Smooth muscle cell (in vitro differentiated cells): Measurements from ENCODE around the gene SARS1. TPM values are rescaled to one million over a fixed set of nuclear protein-coding genes. Genes with fewer than 3 reads are reported as not detected.

Source experiments
- DNase-seq: peaks from one replicate; lab custom pipeline; 2025; ENCODE audit not compliant: unreplicated experiment; lab: John Stamatoyannopoulos, UW
- H2AFZ ChIP-seq: fragments of 200-600 bp; sonication (generic); 2 replicates; pipeline ENCODE4 v1.6.0; 2016; ENCODE audit warnings: antibody characterized with exemption, low read depth, mild to moderate bottlenecking
- H3F3A ChIP-seq: fragments of 200-600 bp; sonication (generic); 2 replicates; pipeline ENCODE4 v1.6.0; 2017; ENCODE audit warnings: antibody characterized with exemption, low read depth
- H3K27ac ChIP-seq: fragments of 200-600 bp; sonication (generic); 2 replicates; pipeline ENCODE4 v1.5.1; 2016; ENCODE audit warnings: low read depth, mild to moderate bottlenecking
- H3K27me3 ChIP-seq: fragments of 200-600 bp; sonication (generic); 2 replicates; pipeline ENCODE4 v1.6.1; 2016; ENCODE audit warnings: low read depth, mild to moderate bottlenecking
- H3K36me3 ChIP-seq: fragments of 200-600 bp; sonication (generic); 2 replicates; pipeline ENCODE4 v1.5.1; 2016; ENCODE audit warnings: low read depth
- H3K4me1 ChIP-seq: fragments of 200-600 bp; sonication (generic); 2 replicates; pipeline ENCODE4 v1.5.1; 2016; ENCODE audit warnings: low read depth
- H3K4me2 ChIP-seq: fragments of 200-600 bp; sonication (generic); 2 replicates; pipeline ENCODE4 v1.6.0; 2016; ENCODE audit warnings: mild to moderate bottlenecking
- H3K4me3 ChIP-seq: fragments of 200-600 bp; sonication (generic); 2 replicates; pipeline ENCODE4 v1.5.1; 2016; ENCODE audit warnings: mild to moderate bottlenecking
- H3K79me2 ChIP-seq: fragments of 200-600 bp; sonication (generic); 2 replicates; pipeline ENCODE4 v1.6.0; 2016; ENCODE audit warnings: low read depth, mild to moderate bottlenecking
- H3K9ac ChIP-seq: fragments of 200-600 bp; sonication (generic); 2 replicates; pipeline ENCODE4 v1.6.0; 2016; ENCODE audit warnings: low read depth
- H3K9me3 ChIP-seq: fragments of 200-600 bp; sonication (generic); replicated peaks from 2 replicates; pipeline ENCODE4 v1.5.1; 2016; ENCODE audit warnings: low read depth
- H4K20me1 ChIP-seq: fragments of 200-600 bp; sonication (generic); 2 replicates; pipeline ENCODE4 v1.6.0; 2016; ENCODE audit warnings: low read depth
- WGBS: methylation state at CpG from one replicate; pipeline ENCODE4 v1.1.7; 2016; ENCODE audit warnings: low lambda C conversion rate; 5-methylcytosine and 5-hydroxymethylcytosine counted together
- polyA plus RNA-seq: library from polyadenylated mRNA; unstranded; fragments of >200 nt; fragmentation: Nextera tagmentation; extraction: Ambion mirVana; gene quantifications from 2 replicates; pipeline ENCODE4 v1.2.1, GENCODE V29; 2016
- total RNA-seq: library from RNA; depleted of rRNA; stranded (reverse); fragments of >200 nt; gene quantifications from 2 replicates; pipeline ENCODE4 v1.2.3, GENCODE V29; 2014
- TF ChIP-seq, protein P1 (sequence below): fragments of 200-600 bp; sonication (generic); IDR thresholded peaks from 2 replicates; pipeline ENCODE4 v1.5.1; 2017; ENCODE audit warnings: borderline replicate concordance, mild to moderate bottlenecking, antibody characterized with exemption; ENCODE audit not compliant: insufficient read depth, poor library complexity, severe bottlenecking

Gene SARS1, protein sequence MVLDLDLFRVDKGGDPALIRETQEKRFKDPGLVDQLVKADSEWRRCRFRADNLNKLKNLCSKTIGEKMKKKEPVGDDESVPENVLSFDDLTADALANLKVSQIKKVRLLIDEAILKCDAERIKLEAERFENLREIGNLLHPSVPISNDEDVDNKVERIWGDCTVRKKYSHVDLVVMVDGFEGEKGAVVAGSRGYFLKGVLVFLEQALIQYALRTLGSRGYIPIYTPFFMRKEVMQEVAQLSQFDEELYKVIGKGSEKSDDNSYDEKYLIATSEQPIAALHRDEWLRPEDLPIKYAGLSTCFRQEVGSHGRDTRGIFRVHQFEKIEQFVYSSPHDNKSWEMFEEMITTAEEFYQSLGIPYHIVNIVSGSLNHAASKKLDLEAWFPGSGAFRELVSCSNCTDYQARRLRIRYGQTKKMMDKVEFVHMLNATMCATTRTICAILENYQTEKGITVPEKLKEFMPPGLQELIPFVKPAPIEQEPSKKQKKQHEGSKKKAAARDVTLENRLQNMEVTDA
- total RNA-seq (157 and 164 TPM in 2 replicates), polyA plus RNA-seq (165 and 176 TPM in 2 replicates)

DNA sequence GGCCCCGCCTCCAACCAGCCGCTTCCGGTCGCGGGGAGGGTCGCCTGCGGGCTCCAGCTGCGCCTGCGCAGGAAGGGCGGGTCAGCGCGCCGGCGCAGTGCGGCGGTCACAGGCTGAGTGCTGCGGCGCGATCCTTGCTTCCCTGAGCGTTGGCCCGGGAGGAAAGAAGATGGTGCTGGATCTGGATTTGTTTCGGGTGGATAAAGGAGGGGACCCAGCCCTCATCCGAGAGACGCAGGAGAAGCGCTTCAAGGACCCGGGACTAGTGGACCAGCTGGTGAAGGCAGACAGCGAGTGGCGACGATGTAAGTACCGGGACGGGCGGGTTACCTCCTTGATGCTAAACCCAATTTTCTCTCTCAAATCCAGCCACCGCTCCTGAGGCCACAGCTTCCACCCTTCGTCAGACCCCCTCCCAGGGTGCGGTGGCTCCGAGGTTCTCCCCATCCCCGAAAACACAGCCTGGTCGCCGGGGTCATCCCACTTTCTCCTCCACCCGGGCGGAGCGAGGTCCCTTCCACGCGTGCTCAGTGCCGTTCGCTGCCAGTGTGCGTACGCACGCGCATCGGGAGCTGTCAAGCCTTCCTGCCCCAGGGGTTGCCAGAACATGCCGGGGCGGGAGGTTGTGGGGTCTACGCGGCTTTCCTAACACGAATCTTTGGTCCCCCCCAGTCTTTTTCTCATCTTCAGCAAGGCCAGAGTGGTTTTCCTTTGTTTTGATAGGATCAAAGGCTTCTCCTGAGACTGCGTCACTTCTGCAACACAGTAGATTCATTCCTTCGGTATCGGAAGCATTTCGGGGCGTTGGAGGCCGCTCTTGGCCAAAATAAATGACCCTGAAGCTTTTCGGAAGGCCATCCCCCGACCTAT, at the start of gene SARS1:
Gene SARS1, plus strand, starts transcription at position 95 of the 870 bp plus-strand sequence. Its CDS starts 75 bp downstream, at position 170.
- Histone ChIP-seq H3K36me3 (no peaks in the 10 kb centered on the region), H2AFZ (peak within 1 kb of the TSS; percentile 82), H4K20me1 (peaks cover 34% of the 10 kb centered on the region), H3F3A (peaks cover 11% of the 10 kb centered on the region), H3K79me2 (peaks cover 47% of the 10 kb centered on the region), H3K27ac (peak within 1 kb of the TSS; percentile 97), H3K4me1 (peaks cover 15% of the 10 kb centered on the region), H3K9me3 (no peaks in the 10 kb centered on the region), H3K9ac (peak within 1 kb of the TSS; percentile 97), H3K4me2 (peak within 1 kb of the TSS; percentile 89), H3K4me3 (peak within 1 kb of the TSS; percentile 77), H3K27me3 (no peaks in the 10 kb centered on the region)
- DNase-seq, result peak; percentile 70
- 1% methylated on average over 56 of the region's 64 CpGs for WGBS
- TF ChIP-seq, protein P1, sequence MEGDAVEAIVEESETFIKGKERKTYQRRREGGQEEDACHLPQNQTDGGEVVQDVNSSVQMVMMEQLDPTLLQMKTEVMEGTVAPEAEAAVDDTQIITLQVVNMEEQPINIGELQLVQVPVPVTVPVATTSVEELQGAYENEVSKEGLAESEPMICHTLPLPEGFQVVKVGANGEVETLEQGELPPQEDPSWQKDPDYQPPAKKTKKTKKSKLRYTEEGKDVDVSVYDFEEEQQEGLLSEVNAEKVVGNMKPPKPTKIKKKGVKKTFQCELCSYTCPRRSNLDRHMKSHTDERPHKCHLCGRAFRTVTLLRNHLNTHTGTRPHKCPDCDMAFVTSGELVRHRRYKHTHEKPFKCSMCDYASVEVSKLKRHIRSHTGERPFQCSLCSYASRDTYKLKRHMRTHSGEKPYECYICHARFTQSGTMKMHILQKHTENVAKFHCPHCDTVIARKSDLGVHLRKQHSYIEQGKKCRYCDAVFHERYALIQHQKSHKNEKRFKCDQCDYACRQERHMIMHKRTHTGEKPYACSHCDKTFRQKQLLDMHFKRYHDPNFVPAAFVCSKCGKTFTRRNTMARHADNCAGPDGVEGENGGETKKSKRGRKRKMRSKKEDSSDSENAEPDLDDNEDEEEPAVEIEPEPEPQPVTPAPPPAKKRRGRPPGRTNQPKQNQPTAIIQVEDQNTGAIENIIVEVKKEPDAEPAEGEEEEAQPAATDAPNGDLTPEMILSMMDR, result no peak

DNA sequence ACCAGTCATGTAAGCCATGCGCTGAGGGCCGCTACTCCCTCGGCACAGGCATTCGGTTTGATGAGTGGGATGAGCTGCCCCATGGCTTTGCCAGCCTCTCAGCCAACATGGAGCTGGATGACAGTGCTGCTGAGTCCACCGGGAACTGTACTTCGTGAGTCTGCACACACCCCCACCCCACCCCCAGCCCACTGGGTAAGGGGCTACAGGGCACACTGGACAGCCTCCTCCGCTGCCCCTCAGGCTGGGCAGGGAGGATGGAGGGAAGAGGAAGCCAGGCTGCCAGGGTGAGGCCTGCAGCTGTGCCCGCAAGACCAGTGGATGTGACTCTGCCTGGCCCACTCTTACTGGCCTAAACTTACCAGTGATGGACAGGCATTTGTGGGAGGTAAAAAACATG, 49.2 kb upstream of the SARS1 start:
- no peak overlapping the region for H2AFZ ChIP-seq
- peaks cover 13% of the 10 kb centered on the region for H3K4me1 ChIP-seq
- TF ChIP-seq, protein P1, result no peak
- no peaks in the 10 kb centered on the region for H3K9me3 ChIP-seq
- peaks cover 19% of the 10 kb centered on the region for H3F3A ChIP-seq
- DNase-seq, result no peak
- no peak overlapping the region for H3K27ac ChIP-seq
- no peak overlapping the region for H3K4me3 ChIP-seq
- H3K27me3 ChIP-seq, result no peaks in the 10 kb centered on the region
- WGBS, result 98% methylated on average over 8 of the region's 8 CpGs
- H3K9ac ChIP-seq, result no peak overlapping the region
- no peak overlapping the region for H3K4me2 ChIP-seq
- H3K79me2 ChIP-seq, result no peaks in the 10 kb centered on the region
- H3K36me3 ChIP-seq, result no peaks in the 10 kb centered on the region
- H4K20me1 ChIP-seq, result no peaks in the 10 kb centered on the region

DNA sequence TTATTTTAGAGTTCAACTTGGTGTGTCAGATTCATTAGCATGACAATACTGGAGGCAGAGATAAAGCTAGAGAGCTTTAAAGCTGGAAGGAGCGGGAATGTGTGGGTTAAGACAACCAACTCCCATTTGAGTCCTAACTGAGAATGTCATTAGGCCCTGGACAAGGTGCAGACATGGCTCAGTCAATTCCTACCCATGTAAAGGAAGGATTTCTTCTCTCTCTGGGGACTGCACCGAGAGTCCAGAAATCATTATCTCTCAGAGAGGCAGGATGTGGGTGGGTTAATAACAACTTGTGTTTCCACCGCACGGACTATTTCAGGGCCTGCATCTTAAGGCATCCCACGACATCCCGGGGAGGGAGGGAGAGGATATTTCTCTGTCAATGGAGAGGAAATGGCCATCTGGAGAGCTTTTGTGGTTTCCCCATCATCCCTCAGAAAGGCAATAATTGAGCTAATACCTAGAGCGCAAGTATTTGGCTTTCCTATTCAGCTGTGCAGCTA, 46.7 kb upstream of the SARS1 start:
- WGBS, result 13% methylated on average over 7 of the region's 7 CpGs
- H4K20me1 ChIP-seq, result no peaks in the 10 kb centered on the region
- H3K9me3 ChIP-seq, result no peaks in the 10 kb centered on the region
- no peak overlapping the region for H3K9ac ChIP-seq
- TF ChIP-seq, protein P1, result no peak
- H3K4me3 ChIP-seq, result no peak overlapping the region
- H3K27me3 ChIP-seq, result no peaks in the 10 kb centered on the region
- H3K4me2 ChIP-seq, result peak overlapping the region; percentile 28
- H3F3A ChIP-seq, result peaks cover 13% of the 10 kb centered on the region
- no peaks in the 10 kb centered on the region for H3K79me2 ChIP-seq
- no peak for DNase-seq
- no peaks in the 10 kb centered on the region for H3K36me3 ChIP-seq
- H3K4me1 ChIP-seq, result peaks cover 13% of the 10 kb centered on the region
- peak overlapping the region; percentile 77 for H3K27ac ChIP-seq
- H2AFZ ChIP-seq, result no peak overlapping the region
